GM21367 (cell line): ENCODE results near the gene PRKCE.

ENCODE experiments used
- ATAC-seq: cut with Tn5 transposase; IDR thresholded peaks from one replicate; pipeline ENCODE4 v1.9.1; 2021; ENCODE audit not compliant: unreplicated experiment

Gene PRKCE

DNA sequence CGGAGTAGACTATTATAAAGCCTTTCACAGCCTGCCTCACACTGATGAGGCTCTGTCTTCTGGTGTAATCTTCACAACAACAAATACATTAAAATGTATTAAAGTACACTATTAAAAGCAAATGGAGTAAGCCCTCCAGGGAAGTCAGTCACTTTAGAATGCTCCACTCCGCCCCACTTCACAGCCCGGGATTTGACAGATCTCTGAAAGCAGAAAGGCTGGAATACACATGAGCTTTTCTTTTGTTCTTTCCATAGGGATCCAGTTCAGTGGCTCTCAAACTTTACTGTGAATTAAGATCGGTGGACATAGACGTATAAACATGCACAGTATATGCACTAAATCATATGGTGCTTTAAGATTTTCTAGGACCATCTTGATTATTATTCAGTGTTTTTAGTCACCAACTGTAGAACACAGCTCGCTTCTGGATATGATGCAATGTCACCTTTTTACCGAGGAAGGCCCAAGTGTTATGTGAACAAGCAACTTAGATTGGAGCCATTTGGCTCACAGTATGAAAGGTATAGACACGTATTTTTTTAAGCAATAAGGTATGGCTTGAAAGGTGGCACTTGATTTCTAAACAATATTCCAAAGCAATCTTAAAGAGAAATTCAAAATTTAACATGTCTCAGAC is 151.1 kb downstream of the PRKCE start:
- no peak for ATAC-seq

DNA sequence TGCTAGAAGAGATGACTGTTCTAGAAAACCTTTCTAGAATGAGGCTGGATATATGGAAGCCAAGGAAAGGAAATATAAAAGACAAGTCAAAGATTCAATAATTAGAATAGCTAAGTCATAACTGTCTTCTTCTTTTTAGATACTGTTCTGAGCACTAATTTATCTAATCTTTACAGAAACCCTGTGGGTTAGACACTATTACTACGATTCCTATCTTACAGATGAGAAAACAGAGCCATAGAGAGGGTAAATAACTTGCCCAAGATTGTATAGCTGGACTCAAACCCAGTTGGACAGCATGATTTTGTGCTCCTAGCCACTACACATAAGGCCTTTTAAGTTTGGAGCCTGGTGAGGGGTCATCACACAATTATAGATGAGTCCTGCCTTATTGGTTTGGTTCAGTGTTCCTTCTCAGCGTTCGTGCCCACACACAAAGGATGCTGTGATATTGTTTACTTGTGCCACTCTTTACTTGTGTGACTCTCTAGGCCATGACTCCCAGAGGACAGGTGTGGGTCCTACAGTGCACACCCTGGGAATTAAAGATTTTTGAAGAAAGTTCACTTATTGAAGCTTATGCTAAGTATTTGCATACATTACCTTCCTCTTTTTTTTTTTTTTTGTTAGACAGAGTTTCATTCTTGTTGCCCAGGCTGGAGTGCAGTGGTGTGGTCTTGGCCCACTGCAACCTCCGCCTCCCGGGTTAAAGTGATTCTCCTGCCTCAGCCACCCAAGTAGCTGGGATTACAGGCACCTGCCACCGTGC is 153.7 kb downstream of the PRKCE start:
- ATAC-seq: no peak

DNA sequence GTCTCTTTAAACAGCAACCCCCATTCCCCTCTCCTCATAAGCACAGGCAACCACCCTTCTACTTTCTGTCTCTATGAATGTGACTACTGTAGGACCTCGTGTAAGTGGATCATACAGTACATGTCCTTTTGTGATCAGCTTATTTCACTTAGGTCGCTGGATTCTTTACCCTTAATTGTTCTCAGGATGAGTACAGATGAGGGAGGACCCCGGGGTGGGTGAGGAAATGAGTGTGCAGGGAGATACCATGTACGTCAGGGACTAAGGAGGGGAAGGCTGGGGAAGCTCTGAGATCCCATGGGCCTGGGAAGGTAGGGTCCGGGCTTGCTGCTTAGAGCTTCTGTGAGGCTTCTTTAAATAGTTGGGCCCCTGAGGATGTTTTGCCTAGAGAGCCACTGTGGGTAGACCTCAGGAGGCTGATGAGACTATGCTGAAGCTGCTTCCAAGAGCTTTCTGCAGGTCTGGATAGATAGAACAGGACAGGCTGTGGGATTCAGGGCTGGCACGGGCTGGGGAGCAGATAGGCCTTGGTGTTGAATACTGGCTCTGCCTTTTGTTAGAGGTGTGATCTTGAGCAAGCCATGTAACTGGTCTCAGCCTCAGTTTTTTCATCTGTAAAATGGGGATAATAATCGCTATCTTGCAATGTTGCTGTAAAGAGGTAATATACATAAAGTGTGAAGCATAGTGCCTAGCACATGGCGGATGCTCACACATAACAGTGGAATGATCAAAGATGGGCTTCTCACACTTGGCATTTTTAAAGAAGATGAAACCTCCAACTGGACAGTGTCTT is 155.3 kb downstream of the PRKCE start:
- no peak for ATAC-seq

DNA sequence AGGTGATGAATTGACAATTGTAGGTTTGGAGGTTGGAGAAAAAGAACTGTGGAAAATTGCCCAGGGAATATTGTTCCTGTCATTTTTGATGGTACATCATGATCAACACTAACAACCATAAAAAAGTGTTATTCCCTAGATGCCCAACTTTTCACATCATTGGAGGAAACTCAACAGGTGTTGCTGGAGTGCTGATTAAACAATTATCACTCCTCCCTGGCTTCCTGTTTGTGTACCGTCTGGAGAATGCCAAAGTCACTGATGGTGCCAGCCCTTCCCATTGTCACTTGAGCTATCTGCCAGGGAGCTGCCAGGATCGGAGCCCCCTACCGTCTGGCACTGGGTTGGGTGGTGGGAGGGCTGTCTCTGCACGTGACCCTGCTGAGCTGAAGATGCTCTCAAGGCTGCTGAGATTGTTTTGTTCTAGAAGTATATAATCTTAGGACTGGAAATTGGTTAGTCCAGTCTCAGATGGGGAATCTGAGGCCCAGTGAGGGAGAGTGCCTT is 156.9 kb downstream of the PRKCE start:
- no peak for ATAC-seq

DNA sequence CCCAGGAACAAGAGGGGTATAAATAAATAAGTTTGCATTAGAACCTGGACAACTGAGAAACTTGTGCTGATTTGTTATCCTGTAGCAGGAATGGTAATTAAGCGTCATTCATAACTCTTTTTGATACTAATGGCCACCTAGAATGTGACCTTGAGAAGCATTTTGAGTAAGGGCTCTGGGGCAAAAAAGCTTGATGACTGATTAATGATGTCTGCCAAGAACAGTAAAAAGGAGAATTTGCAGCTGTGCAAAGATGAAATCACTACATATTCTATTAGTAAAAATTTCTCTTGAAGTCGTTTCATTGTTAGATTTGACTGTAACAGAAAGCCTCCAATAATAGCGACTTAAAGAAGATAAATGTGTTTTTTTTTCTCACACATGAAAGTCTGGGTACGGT is 157.7 kb downstream of the PRKCE start:
- no peak for ATAC-seq

DNA sequence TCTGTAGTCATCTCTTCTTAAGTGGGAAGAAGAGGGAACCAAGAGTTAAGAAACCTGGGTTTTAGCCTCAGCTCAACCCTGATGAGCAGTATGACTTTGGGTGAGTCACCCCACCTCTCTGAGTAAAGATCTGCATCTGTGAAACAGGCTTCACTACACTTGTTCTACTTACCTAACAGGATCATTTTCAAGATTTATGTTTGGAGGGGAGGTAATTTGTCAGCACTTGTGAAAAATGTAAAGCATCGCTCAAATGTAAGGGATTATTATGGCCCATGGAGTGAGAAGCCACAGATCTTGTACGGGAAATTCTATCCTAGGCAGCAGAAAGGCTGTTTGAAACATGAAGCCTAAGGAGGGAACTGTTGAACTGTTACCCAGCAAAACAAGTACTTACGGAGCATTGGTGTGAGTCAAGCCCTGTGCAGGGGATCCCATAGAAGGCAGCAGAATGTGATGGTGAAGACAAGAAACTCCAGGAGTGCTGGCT is 160.6 kb downstream of the PRKCE start:
- no peak for ATAC-seq

DNA sequence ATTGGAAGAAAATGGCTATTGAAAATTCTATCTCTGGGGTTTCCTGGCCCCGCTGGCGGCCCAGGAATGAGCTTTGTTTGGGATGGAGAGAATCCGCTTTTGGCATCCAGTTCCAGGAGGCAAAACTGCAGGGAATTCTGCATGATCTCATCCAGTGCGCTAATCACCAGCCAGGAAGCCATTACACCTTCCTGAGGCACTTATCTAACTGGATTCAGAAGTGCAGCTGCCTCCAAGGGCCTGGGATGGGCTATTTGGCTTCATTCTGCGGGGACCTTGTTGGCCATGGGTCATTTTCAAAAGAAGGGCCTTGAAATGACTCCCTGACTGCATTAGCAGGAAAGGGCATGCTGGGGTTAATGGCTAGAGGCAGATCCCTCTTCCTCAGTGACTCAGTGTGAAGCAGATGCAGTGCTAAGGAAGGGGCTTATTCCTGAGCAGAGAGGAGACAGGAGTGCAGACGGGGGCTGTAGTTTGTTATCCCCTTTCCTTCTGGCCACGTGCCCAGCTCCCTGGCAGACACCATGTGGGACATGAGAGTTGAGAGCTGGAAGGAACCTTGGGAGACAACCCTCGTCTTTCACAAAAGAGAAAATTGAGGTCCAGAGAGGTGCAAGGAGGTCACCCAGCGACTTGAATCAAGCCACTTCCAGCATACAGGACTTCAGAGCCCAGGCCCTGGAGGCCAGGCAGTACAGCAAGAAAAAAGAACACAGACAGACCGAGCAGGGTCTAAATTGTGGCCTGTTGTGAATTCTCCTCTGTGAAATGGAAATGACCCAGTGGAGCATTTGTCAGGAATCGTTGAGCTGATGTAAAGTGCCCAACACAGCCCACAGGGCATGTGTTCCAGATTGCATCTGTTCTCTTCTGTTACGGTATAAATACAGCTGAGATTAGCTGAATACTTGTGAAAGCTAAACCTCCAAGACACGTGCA is 161.8 kb downstream of the PRKCE start:
- ATAC-seq: no peak

DNA sequence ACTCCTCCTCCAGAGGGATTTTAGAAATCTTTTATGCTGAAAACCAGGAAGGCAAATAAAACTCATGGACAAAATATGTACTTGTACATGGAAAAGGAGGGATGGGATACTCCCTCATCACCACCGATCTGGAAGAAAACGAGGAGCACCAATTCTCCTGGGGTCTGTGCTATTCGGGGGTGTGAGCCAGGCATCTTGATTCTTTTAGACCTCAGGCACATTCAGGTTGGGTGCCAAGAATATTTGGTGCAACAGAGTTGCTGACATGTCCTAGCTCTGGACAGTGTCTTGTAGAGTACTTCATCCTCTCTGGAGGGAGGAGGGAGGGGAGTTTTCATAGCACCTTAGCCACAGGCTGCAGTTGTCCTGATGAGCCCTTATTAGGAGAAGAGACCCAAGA is 163.0 kb downstream of the PRKCE start:
- ATAC-seq: no peak

DNA sequence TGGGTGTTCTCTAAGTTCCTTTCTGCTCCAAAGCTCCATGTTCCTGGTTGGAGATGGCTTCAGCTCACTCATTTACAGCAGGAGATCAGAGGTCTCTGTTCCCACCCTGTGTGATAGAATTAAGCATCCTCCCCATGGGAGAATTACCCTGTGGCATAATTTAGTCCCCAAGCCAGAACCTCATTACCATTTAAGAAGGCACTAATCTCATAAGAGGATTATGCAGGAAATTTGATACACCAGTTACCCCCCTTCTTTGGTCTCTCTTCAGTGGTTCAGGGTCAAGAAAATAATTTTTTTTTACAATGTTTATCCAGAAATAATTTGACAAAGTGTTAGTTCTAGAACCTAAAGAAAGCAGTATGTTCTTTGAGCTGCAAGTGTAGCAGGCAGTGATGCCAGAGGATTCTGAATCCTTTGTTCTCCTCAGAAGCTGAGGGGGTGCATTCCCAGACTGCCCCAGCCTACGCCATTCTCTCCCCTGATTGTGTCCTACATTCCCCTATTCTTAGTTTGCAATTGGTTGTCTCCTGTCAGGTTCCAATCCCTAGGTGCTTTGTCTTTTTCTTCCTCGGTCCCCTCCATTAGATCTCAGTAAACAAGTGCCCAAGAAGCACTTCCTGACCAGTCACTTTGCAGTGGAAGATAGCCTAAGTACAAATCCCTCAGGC is 163.6 kb downstream of the PRKCE start:
- ATAC-seq: no peak

DNA sequence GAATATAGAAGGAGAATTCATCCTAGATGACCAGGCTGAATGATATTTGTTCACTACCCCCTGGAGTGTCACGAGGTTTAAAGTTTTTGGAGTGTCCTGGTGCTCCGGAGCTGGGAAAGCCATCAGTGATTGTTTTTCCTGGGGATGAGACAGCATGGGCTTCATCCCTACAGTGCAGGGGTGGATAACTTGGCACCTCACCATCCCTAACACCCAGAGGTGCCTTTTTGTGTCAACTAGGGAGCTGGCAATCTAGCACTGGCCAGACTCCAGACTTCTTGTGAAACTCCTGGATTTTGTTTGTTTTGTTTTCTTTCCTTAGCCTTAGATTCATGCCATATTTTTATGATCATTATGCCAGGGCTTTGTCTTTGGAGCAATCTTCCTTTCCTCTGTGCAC is 164.8 kb downstream of the PRKCE start:
- ATAC-seq: no peak

DNA sequence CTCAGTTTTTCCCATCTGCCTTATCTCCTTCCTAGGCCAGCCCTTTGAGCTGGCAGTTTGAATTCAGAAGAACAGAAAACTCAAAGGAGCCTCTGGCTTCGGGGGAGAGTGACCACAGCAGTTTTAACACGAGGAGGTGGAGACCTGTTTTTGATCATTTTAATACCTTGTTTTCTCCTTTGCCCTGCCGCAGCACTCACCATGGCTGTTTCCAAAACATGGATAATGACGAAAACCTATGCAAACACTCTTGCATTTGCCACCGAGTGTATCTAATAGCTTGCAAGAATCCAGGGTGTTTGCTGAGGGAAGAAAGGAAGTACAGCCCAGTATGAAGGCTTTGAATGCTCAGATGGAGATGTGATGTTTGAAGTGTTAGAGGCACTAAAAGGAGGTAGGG is 167.1 kb downstream of the PRKCE start:
- no peak for ATAC-seq

DNA sequence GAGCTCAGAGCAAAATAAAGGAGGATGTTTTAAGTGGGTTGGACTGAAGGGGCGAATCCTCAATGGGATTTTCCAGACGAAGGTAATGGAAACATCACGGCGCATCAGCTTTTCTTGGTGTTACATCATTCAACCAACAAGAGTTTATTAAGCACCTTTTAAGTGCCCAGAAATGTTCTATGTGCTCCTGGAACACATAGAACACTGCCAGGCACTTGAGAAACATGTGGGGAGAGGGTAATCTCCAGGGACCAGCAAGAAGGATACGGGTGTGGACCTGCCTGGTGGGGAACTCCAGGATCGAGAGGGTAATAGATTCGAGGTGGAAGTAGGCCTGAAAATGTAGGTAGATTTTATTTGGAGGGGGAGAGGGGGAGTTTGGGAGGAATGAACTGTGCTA is 168.6 kb downstream of the PRKCE start:
- no peak for ATAC-seq

DNA sequence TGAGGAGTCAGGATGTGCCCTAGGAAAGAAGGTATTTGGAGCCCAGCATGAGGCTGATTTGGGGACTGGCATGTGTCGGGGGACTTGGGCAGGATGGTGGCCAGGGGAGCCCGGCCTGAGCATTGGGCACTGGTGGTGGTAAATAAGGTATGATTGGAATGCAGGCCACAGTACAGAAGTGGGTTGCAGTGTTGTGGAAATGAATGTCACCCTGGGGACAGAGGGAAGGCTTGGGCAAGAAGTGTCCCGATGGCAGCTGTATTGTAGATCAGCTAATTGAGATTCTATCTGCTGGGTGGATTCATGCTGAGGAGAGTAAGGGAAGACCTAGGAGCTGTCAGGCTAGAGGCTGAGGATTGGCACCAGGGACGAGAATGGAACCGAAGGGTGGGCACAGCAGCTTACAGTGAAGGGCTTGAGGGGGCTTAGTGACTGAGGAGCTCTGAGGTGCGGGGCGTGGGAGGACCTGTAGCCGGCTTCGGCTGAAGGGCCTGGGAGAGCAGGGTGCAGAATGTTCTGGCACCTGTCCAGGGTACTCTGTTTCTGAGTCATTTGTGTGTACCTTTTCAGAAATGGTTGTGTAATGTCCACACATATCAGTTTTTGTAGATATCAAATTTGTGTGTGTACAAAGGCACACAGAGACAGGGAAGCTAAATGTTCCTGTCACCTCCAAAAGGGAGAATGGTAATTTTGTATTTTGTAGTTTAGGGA is 170.2 kb downstream of the PRKCE start:
- no peak for ATAC-seq

DNA sequence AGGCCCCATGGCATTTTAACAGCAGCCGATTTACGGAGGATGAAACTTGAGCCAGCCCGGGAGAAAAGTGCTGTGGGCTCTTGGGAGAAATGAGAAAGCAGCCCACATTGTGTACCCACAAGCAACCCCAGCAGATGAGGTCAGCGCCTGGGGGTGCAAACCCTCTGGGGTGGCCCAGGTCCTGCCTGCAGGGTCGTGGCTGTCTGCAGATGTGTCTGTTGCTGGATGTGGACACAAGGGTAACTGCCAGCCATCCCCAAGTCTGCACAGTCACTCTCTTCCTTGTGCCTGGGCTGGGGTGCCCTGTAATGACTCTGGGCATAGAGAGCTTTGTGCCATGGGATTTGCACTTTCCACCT is 170.8 kb downstream of the PRKCE start:
- no peak for ATAC-seq

DNA sequence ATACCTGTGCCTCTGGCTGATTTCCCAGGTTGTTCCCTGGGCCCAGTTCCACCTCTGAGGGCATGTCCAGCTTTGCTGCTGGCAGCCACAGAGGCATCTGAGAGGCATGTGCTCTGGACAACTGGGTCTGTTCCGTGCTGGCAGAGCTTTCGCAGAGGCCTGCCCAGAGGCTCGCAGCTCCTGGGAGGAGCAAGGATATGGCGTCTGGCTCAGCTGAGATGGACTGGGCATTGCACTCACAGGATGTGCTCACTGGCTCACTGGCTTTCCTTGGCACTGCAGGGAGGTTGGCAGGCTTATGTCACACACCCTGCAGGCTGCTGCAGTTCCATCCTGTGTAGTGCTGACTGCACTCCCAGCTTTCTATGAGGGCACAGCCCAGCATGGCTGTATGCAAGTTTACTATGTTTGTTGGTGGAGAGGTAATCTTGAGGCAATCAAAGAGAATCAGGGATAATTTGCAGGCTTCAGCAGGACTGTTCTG is 172.3 kb downstream of the PRKCE start:
- no peak for ATAC-seq

DNA sequence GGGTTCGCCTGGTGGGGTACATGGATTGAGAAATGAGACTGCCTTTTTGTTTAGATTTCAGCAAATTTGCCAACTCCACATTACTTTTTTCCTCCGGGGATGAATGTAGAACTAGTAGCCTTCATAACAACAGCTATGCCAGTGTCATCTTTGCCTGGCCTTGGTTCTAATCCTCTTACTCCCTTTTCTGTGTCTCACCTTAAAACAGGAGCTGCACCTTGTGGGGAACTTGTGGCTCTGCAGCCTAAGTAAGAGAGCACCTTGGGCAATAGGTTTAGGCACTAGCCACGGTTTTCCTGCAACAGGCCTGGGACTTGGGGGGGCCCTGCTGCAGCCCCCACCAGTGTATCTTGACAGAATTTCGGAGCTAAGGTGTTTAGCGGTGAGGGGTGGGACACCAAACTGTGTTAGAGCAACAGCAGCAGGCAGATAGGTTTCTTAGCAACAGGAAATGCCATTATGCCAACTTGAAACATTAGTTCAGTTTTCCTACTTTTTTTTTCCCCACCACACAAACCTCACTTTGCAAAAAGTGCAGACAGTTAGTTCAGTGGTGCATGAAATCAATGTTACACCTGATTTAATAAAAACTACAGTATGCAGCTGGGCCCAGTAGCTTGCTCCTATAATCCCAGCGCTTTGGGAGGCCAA is 173.7 kb downstream of the PRKCE start:
- ATAC-seq: no peak

DNA sequence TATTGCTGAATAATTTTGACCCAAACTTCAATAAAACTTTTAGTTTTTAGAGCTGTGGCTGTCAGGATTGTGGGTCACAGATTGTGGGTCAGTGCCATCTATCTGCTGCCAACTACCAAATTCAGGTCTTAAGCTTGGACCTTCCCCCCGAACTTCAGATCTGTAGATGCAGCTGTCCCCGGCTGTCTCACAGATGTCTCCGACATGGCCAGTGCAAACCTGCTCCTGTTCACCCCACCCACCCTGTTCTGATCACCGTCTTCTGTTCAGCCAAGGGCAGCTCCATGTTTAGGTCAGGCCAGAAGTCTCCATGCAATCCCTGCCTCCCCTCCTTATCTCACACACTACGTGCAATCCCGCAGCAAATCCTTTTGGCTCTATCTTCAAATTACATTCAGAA is 175.0 kb downstream of the PRKCE start:
- ATAC-seq: no peak

DNA sequence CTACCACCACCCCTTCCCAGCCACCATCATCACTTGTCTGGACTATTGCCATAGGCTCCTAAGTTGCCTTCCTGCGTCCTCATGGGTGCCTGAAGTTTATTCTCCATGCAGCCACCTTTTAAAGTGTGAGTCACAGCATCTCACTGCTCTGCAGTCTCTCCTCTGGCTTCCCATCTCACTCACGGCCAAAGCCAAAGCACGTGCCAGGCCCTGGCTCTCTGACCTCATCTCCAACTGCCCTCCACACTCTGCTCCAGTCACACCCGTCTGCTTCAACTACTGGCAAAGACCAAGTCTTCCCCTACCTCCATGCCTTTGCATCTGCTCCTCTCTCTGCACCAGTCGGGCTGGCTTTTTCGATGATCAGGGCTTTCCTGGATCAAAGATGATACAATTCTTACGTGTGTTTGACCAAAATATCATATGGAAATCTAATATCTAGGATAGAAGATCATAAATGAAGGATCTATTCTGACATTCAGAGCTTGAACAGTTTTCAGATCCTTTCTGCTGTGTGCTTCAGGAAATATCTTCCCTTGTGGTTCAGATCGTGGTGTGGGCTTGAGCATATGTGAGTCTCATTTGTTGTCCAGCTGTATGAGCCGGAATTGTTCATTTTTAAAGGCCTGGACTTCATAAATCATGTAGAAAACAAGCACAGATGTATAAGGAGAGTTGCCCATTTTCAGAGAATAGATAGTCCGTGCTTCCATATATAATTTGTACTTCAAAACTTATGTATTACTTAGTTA is 175.6 kb downstream of the PRKCE start:
- ATAC-seq: no peak
